ENCODE data around the gene BUB1B.

DNA sequence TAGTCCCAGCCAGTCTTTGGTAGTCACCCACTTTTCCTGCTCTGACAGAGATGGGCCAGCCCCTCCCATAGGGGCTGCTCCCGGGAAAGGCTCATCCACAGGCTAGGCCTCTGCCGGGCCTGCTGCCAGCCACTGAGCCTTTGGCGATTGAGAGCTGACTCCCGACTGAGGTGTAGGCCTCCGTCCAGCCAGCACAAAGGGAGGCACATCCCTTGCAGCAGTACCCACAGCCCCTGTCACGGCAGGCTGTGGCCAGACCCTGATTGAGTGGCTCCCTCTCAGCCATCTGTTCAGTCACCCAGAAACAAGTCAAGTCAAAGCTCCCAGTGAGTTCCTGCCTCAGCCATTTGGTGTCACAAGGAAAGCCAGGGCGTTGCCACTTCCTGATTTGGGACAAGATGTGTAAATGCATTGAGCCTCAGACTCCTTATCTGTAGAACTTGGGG is 71.8 kb downstream of the BUB1B start:
- TF ChIP-seq POLR2AphosphoS5 (IDR thresholded peaks at IDR 0.05; ENCODE audit: low read depth, low read length) (no peak), POLR2A (IDR thresholded peaks at IDR 0.05; ENCODE audit: low read depth, low read length) (no peak), SPI1 (IDR thresholded peaks at IDR 0.05; ENCODE audit: low read depth, low read length) (no peak), TAF1 (IDR thresholded peaks at IDR 0.05; ENCODE audit: low read depth, low read length) (no peak), PAX5 (IDR thresholded peaks at IDR 0.05; ENCODE audit: insufficient read depth, low read length, severe bottlenecking) (no peak)

Measured in GM12891 (cell line).